Measurements from ENCODE around the gene ZDBF2.

GRCh38 chr2:206231669-206232286, 42.7 kb upstream of the ZDBF2 start:
- TF ChIP-seq POLR2AphosphoS5 (IDR thresholded peaks at IDR 0.05; ENCODE audit: low read depth, low read length) (no peak), REST (IDR thresholded peaks at IDR 0.05; ENCODE audit: insufficient read depth in 1 of 2, low read depth in 2 of 2, low read length in 2 of 2) (no peak), SIN3A (IDR thresholded peaks at IDR 0.05; ENCODE audit: borderline replicate concordance, insufficient read depth, low read length) (no peak), TAF1 (IDR thresholded peaks at IDR 0.05; ENCODE audit: borderline replicate concordance, insufficient read depth, low read length) (no peak), FOXP2 (optimal IDR thresholded peaks at IDR 0.05; ENCODE audit: borderline replicate concordance, extremely low read depth, extremely low read length, insufficient read depth) (no peak)

All from PFSK-1 (cell line).